H9 (cell line): ENCODE results near the gene PPL. TPM values are rescaled to one million over a fixed set of nuclear protein-coding genes. Genes with fewer than 3 reads are reported as not detected.

Source experiments
- DNase-seq: peaks from one replicate; pipeline ENCODE4 v3.0.0-alpha.2; 2017
- H2AFZ ChIP-seq: one replicate; pipeline ENCODE4 v1.6.1; 2013; ENCODE audit warnings: mild to moderate bottlenecking, low read length, control low read depth, moderate library complexity
- H2AK5ac ChIP-seq: 2 replicates; pipeline ENCODE4 v1.6.1; 2013; ENCODE audit warnings: low read length, control low read depth, mixed read lengths; ENCODE audit not compliant: insufficient read length
- H2BK120ac ChIP-seq: one replicate; pipeline ENCODE4 v1.6.1; 2013; ENCODE audit warnings: low read depth, mild to moderate bottlenecking, low read length, control low read depth, inconsistent platforms; ENCODE audit not compliant: poor library complexity, severe bottlenecking
- H2BK12ac ChIP-seq: 2 replicates; pipeline ENCODE4 v1.6.1; 2013; ENCODE audit warnings: low read length, control low read depth, mixed read lengths, low read depth; ENCODE audit not compliant: insufficient read length
- H2BK15ac ChIP-seq: 2 replicates; pipeline ENCODE4 v1.6.1; 2013; ENCODE audit warnings: low read depth, low read length, control low read depth
- H2BK20ac ChIP-seq: one replicate; pipeline ENCODE4 v1.6.1; 2013; ENCODE audit warnings: low read depth, mild to moderate bottlenecking, low read length, control low read depth, inconsistent platforms; ENCODE audit not compliant: poor library complexity, severe bottlenecking
- H2BK5ac ChIP-seq: 2 replicates; pipeline ENCODE4 v1.6.1; 2013; ENCODE audit warnings: low read length, control low read depth, mixed read lengths; ENCODE audit not compliant: insufficient read length
- H3K14ac ChIP-seq: 2 replicates; pipeline ENCODE4 v1.6.1; 2013; ENCODE audit warnings: low read length, control low read depth; ENCODE audit not compliant: insufficient read depth
- H3K18ac ChIP-seq: 2 replicates; pipeline ENCODE4 v1.6.1; 2013; ENCODE audit warnings: low read depth, mild to moderate bottlenecking, mixed read lengths, low read length, control low read depth; ENCODE audit not compliant: insufficient read length
- H3K23ac ChIP-seq: 2 replicates; pipeline ENCODE4 v1.6.1; 2013; ENCODE audit warnings: low read length, control low read depth, mixed read lengths, low read depth; ENCODE audit not compliant: insufficient read length
- H3K23me2 ChIP-seq: 2 replicates; pipeline ENCODE4 v1.6.1; 2013; ENCODE audit warnings: low read depth, mild to moderate bottlenecking, mixed read lengths, low read length, control low read depth; ENCODE audit not compliant: insufficient read length, poor library complexity, severe bottlenecking
- H3K27ac ChIP-seq: 2 replicates; pipeline ENCODE4 v1.5.1; 2013; ENCODE audit warnings: low read length, control low read depth, mixed read lengths, low read depth; ENCODE audit not compliant: insufficient read length
- H3K27me3 ChIP-seq: 2 replicates; pipeline ENCODE4 v1.6.1; 2013; ENCODE audit warnings: low read length, control low read depth, inconsistent platforms; ENCODE audit not compliant: insufficient read depth
- H3K4ac ChIP-seq: 2 replicates; pipeline ENCODE4 v1.6.1; 2013; ENCODE audit warnings: low read depth, mild to moderate bottlenecking, control low read depth, inconsistent platforms, low read length, moderate library complexity
- H3K4me1 ChIP-seq: 2 replicates; pipeline ENCODE4 v1.6.1; 2013; ENCODE audit warnings: low read length, control low read depth, inconsistent platforms; ENCODE audit not compliant: insufficient read depth
- H3K4me2 ChIP-seq: 2 replicates; pipeline ENCODE4 v1.6.1; 2013; ENCODE audit warnings: low read length, control low read depth, mixed read lengths; ENCODE audit not compliant: insufficient read length, insufficient read depth
- H3K56ac ChIP-seq: 2 replicates; pipeline ENCODE4 v1.6.1; 2013; ENCODE audit warnings: low read depth, mild to moderate bottlenecking, mixed read lengths, low read length, control low read depth; ENCODE audit not compliant: insufficient read length
- H3K79me1 ChIP-seq: 2 replicates; pipeline ENCODE4 v1.6.1; 2013; ENCODE audit warnings: low read depth, mild to moderate bottlenecking, moderate library complexity, low read length, control low read depth, inconsistent platforms; ENCODE audit not compliant: insufficient read depth, poor library complexity, severe bottlenecking
- H3K79me2 ChIP-seq: 2 replicates; pipeline ENCODE4 v1.6.1; 2013; ENCODE audit warnings: low read length, control low read depth, inconsistent platforms; ENCODE audit not compliant: insufficient read depth
- H3K9ac ChIP-seq: 2 replicates; pipeline ENCODE4 v1.6.1; 2013; ENCODE audit warnings: low read length, control low read depth, mixed read lengths; ENCODE audit not compliant: insufficient read length; ENCODE audit errors: extremely low read depth
- H3K9me3 ChIP-seq: one replicate; pipeline ENCODE4 v1.6.1; 2013; ENCODE audit warnings: low read depth, low read length, inconsistent platforms; ENCODE audit not compliant: control insufficient read depth
- H3T11ph ChIP-seq: one replicate; pipeline ENCODE4 v1.6.1; 2013; ENCODE audit warnings: mild to moderate bottlenecking, low read length, control low read depth, inconsistent platforms
- H4K20me1 ChIP-seq: one replicate; pipeline ENCODE4 v1.6.1; 2013; ENCODE audit not compliant: control insufficient read depth, insufficient read length, insufficient read depth
- H4K5ac ChIP-seq: 2 replicates; pipeline ENCODE4 v1.6.1; 2013; ENCODE audit warnings: low read depth, mild to moderate bottlenecking, mixed read lengths, low read length, control low read depth; ENCODE audit not compliant: insufficient read length
- H4K8ac ChIP-seq: replicated peaks from 2 replicates; pipeline ENCODE4 v1.6.1; 2013; ENCODE audit warnings: low read length, control low read depth, mixed read lengths, low read depth; ENCODE audit not compliant: insufficient read length
- H4K91ac ChIP-seq: 2 replicates; pipeline ENCODE4 v1.6.1; 2013; ENCODE audit warnings: low read depth, mild to moderate bottlenecking, moderate library complexity, mixed read lengths, low read length, control low read depth; ENCODE audit not compliant: insufficient read length
- H3K27ac Mint-ChIP-seq, 3 experiments: 2 replicates in 2 of 3; 3 replicates in 1 of 3; pipeline ENCODE4 v1.8.0; 2020 to 2021; ENCODE audit warnings: mixed read lengths in 3 of 3, mild to moderate bottlenecking in 1 of 3, moderate library complexity in 1 of 3
- H3K27me3 Mint-ChIP-seq: 2 replicates; pipeline ENCODE4 v1.8.0; 2021; ENCODE audit warnings: low read depth, mild to moderate bottlenecking, moderate library complexity, mixed read lengths
- H3K36me3 Mint-ChIP-seq, 3 experiments: 2 replicates in 2 of 3; 3 replicates in 1 of 3; pipeline ENCODE4 v1.8.0; 2020 to 2021; ENCODE audit warnings: low read depth in 3 of 3, mixed read lengths in 3 of 3; ENCODE audit not compliant: insufficient read depth in 1 of 3
- H3K4me1 Mint-ChIP-seq, 2 experiments: 2 replicates each; pipeline ENCODE4 v1.8.0; 2020; ENCODE audit warnings: mixed read lengths in 2 of 2
- H3K4me3 Mint-ChIP-seq, 2 experiments: 2 replicates in 1 of 2; 3 replicates in 1 of 2; pipeline ENCODE4 v1.8.0; 2020 to 2021; ENCODE audit warnings: mild to moderate bottlenecking in 2 of 2, mixed read lengths in 2 of 2, moderate library complexity in 1 of 2
- H3K9me3 Mint-ChIP-seq, 2 experiments: 2 replicates in 1 of 2; 3 replicates in 1 of 2; pipeline ENCODE4 v1.8.0; 2020; ENCODE audit warnings: mild to moderate bottlenecking in 2 of 2, mixed read lengths in 2 of 2, moderate library complexity in 1 of 2
- WGBS: extraction: QIAGEN DNeasy Blood & Tissue Kit; methylation state at CpG from one replicate; pipeline ENCODE4 v1.1.7; 2013; ENCODE audit warnings: missing lambda C conversion rate, low lambda C conversion rate, mixed read lengths; ENCODE audit not compliant: insufficient read length; ENCODE audit errors: extremely low coverage; 5-methylcytosine and 5-hydroxymethylcytosine counted together
- total RNA-seq: library from RNA; stranded (reverse); gene quantifications from 2 replicates; pipeline ENCODE4 v1.2.1, GENCODE V29; 2021
- TF ChIP-seq, protein P1 (sequence below): fragments of 200-600 bp; sonication (generic); conservative IDR thresholded peaks from 3 replicates; pipeline ENCODE4 v1.8.0; 2021; ENCODE audit warnings: antibody characterized with exemption, mild to moderate bottlenecking

Gene PPL
- total RNA-seq, 1 experiment from 2014 or later, result 29.2 TPM

- H4K8ac ChIP-seq, result no peak overlapping the region
- no peak overlapping the region for H2BK120ac ChIP-seq
- no peaks in the 10 kb centered on the region for H3K9me3 ChIP-seq
- Mint-ChIP-seq H3K27ac (no peak overlapping the region), H3K9me3 (peaks cover 3 to 6% of the 10 kb centered on the region in 2 experiments; a peak in 2 of 5 replicates), H3K4me3 (no peak overlapping the region), H3K4me1 (no peaks in the 10 kb centered on the region), H3K27me3 (peaks cover 1% of the 10 kb centered on the region; the same call in 1 of the 2 replicates), H3K36me3 (peaks cover 8 to 65% (median 48%) of the 10 kb centered on the region in 3 experiments)
- H2AFZ ChIP-seq, result no peak overlapping the region
- H3K27ac ChIP-seq, result no peak overlapping the region
- no peak overlapping the region for H2AK5ac ChIP-seq
- no peak overlapping the region for H3K4me2 ChIP-seq
- H3K27me3 ChIP-seq, result no peaks in the 10 kb centered on the region
- no peaks in the 10 kb centered on the region for H3K79me2 ChIP-seq
- no peaks in the 10 kb centered on the region for H4K20me1 ChIP-seq
- H3K18ac ChIP-seq, result no peak overlapping the region
- H3K9ac ChIP-seq, result no peak overlapping the region
- H4K5ac ChIP-seq, result no peak overlapping the region
- H3K79me1 ChIP-seq, result no peaks in the 10 kb centered on the region
- no peak overlapping the region for H2BK5ac ChIP-seq
- no peak overlapping the region for H2BK20ac ChIP-seq
- H3T11ph ChIP-seq, result no peak overlapping the region
- no peak overlapping the region for H3K23ac ChIP-seq
- H3K23me2 ChIP-seq, result no peaks in the 10 kb centered on the region
- no peak overlapping the region for H2BK15ac ChIP-seq
- H3K14ac ChIP-seq, result no peak overlapping the region
- no peak overlapping the region for H3K4ac ChIP-seq
- WGBS, result no CpG with 5 or more reads among the region's 28 CpGs
- no peaks in the 10 kb centered on the region for H3K4me1 ChIP-seq
- TF ChIP-seq, protein P1, sequence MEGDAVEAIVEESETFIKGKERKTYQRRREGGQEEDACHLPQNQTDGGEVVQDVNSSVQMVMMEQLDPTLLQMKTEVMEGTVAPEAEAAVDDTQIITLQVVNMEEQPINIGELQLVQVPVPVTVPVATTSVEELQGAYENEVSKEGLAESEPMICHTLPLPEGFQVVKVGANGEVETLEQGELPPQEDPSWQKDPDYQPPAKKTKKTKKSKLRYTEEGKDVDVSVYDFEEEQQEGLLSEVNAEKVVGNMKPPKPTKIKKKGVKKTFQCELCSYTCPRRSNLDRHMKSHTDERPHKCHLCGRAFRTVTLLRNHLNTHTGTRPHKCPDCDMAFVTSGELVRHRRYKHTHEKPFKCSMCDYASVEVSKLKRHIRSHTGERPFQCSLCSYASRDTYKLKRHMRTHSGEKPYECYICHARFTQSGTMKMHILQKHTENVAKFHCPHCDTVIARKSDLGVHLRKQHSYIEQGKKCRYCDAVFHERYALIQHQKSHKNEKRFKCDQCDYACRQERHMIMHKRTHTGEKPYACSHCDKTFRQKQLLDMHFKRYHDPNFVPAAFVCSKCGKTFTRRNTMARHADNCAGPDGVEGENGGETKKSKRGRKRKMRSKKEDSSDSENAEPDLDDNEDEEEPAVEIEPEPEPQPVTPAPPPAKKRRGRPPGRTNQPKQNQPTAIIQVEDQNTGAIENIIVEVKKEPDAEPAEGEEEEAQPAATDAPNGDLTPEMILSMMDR, result no peak
- H2BK12ac ChIP-seq, result no peak overlapping the region
- H3K56ac ChIP-seq, result no peak overlapping the region
- DNase-seq, result no peak
- H4K91ac ChIP-seq, result no peak overlapping the region
These were observed 38.0 kb downstream of the PPL start for GRCh38 chr16:4898811-4899473.
